GM12891 (cell line): ENCODE results near the gene LCMT1.

Experiments
- PAX5 ChIP-seq: IDR thresholded peaks from 2 replicates; pipeline ENCODE4 v1.6.1; 2011; ENCODE audit warnings: low read length, moderate library complexity, mild to moderate bottlenecking; ENCODE audit not compliant: insufficient read depth, severe bottlenecking
- POLR2A ChIP-seq: IDR thresholded peaks from 2 replicates; pipeline ENCODE4 v1.6.1; 2011; ENCODE audit warnings: low read depth, low read length, control low read depth
- POLR2AphosphoS5 ChIP-seq: IDR thresholded peaks from 2 replicates; pipeline ENCODE4 v1.6.1; 2011; ENCODE audit warnings: low read depth, low read length, control low read depth
- TAF1 ChIP-seq: IDR thresholded peaks from 2 replicates; pipeline ENCODE4 v1.6.1; 2011; ENCODE audit warnings: low read depth, low read length, control low read depth

DNA sequence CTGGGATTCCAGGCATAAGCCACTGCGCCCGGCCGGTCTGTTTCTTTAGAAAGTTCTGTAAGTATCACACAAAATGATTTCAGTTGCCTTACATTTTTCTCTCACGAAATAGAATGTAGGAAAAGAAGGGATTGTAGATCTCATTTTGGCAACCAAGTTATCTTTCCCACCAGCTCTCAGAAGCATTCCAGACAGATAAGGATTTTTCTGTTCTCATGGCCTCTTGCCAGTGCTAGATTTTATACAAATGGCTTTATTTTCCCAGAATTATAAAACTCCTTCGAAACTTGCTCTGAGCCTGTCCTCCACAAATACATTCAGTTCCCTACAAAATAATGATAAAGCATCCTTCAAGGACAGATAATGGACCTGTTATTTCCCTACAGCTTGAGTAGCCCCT is 46.9 kb downstream of the LCMT1 start:
- no peak for TF ChIP-seq POLR2A
- TF ChIP-seq PAX5 = no peak
- no peak for TF ChIP-seq POLR2AphosphoS5
- TF ChIP-seq TAF1 = no peak
